GM18520 (cell line): ENCODE results near the gene SOX2.

Source experiments
- ATAC-seq: cut with Tn5 transposase; IDR thresholded peaks from one replicate; pipeline ENCODE4 v1.9.1; 2021; ENCODE audit not compliant: unreplicated experiment

SOX2 gene

DNA sequence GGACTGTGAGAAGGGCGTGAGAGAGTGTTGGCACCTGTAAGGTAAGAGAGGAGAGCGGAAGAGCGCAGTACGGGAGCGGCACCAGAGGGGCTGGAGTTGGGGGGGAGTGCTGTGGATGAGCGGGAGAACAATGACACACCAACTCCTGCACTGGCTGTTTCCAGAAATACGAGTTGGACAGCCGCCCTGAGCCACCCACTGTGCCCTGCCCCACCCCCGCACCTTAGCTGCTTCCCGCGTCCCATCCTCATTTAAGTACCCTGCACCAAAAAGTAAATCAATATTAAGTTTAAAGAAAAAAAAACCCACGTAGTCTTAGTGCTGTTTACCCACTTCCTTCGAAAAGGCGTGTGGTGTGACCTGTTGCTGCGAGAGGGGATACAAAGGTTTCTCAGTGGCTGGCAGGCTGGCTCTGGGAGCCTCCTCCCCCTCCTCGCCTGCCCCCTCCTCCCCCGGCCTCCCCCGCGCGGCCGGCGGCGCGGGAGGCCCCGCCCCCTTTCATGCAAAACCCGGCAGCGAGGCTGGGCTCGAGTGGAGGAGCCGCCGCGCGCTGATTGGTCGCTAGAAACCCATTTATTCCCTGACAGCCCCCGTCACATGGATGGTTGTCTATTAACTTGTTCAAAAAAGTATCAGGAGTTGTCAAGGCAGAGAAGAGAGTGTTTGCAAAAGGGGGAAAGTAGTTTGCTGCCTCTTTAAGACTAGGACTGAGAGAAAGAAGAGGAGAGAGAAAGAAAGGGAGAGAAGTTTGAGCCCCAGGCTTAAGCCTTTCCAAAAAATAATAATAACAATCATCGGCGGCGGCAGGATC lies at the start of gene SOX2:
Gene SOX2 (plus strand): TSS at position 601 of the 811 bp plus-strand sequence. CDS start 436 bp downstream, outside the sequence.
- ATAC-seq, result no peak

DNA sequence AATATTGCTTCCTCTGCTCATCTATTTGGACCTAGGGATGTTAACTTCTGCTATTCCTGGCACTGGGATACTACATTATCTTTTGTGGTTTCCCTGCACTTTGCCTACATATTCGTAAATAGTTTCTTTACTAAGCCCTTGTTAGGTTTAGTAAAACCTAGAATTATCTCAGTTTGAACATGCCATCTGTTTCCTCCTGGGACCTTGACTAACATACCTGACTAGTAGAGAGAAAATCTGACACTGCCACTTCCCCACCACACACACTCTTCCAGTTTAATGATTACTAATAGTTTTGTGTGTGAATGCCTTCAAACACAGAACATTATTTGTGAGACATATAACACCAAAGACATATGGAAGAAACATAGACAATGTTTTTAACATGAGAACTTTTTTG lies 28.2 kb upstream of the SOX2 start:
- no peak for ATAC-seq

DNA sequence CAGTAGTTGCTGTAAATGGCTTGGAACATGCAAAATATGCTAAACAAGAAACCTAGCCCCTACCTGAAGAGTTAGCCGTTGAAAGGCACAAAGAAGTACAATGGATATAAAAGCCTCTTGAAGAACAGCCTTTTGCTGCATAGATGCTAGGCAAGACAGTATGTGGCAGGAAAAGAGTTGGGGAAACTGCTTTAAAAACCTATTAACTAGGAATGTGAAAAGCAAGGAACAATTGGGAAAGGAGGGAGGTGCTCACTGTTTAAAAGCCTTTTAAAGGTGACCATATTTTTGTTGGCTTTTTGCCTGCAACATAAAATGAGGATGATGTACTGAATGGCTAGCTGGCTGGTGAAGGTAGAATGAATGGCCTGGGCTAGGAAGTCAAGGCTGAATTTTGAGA lies 24.5 kb upstream of the SOX2 start:
- no peak for ATAC-seq

DNA sequence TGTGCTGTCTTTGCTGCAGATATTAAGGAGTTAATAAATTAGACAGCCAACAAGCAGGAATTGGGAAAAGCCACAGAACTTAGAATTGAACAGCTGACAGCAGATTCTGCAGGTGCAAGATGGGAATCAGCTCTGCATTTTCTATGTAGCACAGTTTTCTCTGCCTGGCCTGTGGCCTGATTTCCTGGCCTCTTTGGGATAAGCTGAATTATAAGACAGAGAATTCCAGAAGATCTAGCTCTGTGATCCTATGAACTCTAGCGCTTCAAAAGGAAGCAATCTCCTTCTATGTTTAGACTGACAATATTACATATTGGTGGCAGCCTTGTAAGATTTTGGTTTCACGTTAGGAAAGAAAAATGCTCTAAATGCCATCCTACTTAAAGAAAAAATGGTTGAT lies 24.0 kb upstream of the SOX2 start:
- ATAC-seq, result no peak

DNA sequence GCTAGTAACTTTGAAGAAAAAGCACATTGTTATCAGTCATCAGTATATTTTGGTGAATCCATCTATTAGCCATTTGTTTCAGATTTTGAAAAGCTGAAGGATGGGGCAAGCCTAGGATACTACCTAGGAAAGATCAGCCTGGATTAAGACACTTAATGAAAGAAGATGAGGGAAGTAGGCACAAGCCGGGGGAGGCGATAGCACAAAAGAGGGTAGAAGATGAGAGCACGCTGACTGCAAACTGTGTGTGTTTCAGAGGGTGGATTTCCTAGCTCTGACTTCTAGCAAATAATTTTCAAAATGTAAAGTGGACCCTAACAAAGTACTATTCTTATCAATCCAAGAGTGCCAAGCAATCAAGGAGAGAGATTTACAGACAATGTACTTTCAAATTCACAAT lies 22.2 kb upstream of the SOX2 start:
- no peak for ATAC-seq

DNA sequence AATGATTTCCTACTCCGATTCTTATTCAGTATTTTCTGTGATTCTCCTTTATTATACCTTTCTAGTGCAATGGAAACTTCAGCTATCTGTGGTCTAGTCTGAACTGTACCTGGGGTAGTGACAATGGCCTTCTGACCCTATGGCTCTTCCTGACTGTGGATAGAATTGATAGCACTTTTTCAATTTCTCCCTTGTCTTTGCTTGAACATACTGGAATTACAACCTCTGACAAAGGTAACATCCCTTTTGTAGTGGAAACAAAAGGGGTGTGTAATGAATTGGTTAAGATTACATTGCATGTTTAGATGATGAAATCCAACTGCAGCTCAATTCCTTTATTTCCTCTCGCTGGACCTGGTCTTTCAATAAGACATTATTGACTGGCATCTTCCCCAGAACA lies 21.0 kb upstream of the SOX2 start:
- no peak for ATAC-seq

DNA sequence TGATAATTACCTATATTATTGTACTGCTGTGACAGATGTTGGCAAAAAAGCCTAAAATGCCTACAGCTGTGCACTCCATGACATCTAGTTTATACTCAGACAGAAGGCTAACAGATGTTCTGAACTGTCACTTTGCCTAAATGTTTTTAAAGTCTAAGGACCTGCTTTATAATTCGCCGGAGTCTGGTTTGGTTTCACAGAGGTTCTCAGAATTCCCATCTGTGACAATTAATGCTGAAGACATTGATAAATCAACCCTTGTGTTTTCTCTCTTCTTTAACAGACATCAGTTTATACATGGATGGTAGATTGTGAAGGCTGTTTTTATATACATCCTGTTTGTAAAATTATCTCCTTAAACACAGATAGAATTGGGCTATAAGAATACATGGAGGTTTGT lies 19.8 kb upstream of the SOX2 start:
- ATAC-seq, result no peak

DNA sequence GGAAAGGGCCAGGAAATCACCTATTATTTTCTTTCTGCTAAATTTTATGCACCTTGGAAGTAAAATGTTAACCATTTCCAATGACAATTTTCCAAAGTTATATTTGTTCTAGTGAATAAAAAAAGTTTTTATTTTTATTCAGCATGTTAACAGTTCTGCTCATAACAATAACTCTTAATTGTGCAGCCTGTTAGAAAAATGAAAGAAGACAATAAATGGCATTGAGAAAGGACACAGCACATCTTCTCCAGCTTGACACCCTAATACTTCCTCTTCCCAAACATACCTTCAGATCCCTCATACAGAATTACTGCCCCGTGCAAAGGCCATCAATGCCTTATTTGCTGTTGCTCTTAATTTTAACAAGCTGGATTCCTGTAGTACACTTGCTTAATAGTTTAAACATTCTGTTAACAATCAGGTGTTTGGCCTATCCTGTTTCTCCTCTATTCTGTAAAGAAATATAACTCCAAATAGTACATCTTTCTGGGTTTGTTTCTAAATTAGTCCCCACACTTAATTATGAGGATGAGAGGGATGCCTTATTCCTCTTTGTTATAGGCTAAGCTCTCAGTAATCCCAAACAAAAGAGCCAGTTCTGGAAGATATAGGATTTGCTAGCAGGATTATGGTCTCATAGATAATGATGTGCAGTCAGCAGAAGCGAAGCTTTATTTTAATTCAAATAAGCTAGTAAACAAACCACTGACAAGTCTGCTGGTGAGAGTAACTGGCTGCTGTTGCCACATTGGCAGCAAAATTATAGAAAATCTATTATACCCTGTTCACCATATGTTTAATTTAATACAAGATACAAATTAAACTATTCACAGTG lies 19.2 kb upstream of the SOX2 start:
- no peak for ATAC-seq

DNA sequence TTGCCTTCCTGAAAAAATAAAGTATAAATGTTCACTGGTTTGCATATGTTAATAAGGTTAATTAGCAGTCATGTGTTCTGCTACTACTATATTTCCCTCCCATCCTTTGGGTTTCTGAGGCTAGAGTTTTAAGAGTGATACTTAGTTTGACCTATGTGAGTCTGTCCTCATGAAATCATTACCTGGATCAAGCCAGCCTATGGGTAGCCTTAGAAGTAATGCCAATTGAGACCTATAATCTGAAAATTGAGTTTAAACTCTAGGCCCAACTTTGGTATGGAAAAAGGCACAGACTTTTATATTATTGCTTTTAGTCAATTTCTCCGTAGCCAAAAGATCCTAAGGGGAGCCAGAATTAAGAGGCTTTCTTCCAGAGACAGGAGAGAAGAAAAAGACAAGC lies 18.4 kb upstream of the SOX2 start:
- ATAC-seq, result no peak

DNA sequence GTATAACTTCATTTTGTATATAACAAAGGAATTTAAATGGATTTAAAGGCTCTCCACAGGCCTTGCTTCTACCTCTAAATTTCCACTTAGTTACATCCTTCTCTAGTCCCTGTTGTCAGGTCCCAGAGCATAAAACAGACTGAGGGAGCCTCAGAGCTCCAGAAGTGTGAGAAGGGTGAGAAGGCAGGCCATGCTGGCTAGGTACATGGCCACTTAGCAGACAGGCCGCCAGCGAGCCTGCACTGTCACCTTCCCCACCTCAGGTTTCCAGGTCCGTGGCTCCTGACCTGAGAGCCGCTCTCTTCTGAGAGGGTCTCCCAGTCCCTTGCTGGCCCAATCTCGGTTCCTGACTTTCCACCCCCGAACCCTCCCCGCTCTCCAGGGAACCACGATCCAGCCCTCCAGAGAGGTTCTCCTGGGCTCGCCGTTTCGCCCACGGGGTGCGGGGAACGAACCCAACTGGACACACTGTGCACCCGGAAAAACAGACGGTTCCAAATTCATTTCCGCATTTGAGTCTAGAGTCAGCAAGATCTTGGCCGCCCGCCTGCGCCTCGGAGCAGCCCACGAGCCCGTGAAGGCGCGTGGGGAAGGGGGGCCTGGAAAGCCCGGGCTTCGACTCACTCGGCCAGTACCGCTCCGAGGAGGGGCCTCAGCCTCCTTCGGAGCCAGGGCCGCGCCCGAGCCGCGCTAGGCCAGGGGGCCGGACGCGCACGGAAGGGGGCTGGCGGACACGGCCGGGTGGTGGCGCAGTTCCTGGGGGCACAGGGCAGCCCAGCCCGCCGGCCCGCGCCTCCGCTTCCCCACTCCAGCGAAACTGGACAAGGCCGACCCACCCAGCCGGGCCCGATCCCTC lies 16.7 kb upstream of the SOX2 start:
- ATAC-seq, result no peak

DNA sequence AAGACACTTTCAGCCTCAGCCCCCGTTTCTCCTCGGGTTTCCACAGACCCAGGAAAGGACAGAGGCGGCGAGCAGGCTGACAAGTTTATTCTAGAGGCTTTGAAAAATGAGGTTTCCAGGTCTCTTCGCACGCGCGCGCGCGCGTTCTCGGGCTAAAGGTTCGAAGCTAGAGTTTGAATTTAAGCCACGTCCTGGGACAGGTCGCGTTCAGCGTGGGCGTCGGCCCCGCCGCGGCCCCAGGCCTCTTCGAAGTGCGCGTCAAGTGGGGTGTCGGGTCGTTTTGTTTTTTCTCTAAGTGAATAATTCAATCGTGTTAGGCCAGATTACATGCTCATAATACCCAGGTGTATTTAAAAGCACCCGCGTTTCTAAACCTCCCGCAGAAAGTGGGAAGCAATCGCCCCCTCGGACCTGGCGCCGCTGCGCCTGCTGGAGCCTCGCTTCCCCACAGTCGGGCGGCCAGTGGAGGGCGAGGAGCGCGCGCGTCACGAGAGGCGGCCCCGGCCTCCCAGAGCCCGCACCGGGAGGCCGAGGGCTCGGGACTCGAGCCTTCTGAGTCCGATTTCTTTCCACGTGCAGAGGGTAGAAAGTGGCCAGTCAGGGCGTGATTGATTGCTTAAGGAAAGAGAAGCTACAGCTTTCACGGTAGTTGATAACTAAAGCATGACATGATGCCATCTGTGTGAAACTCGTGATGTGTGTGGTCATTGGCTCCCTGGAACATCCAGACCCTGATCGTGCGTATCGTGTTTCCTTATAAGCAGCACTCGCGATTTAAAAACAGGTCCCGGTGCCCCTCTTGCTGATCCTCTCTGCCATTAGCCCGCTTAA lies 15.8 kb upstream of the SOX2 start:
- ATAC-seq, result no peak

DNA sequence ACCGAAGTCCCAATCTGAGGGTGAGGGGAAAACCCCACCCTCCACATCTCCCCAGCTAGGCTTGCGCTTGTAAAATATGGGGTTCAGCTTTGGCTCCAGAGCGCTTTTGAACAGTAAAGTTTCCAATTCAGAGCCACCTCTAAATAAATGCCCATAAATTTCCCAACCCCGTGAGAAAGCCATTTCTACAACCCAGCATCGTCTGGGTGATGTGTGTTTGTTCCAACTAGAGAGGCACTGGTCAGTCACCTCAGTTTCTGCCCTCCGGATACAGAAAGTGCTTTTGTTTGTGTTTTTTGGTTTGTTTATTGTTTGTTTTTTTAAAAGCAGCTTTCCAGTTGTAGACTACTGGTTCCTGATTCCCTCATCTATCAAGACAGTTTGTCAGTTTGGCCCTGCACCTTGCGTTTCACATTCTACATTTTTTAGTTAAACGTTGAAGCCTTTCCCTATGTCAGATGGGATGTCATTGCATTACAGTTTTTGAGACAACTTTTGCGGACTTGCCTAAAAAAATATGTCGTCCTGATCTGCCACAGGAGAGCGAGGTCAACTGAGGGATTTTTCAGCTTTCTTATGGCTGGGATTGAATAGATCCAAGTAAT lies 15.0 kb upstream of the SOX2 start:
- ATAC-seq, result no peak

DNA sequence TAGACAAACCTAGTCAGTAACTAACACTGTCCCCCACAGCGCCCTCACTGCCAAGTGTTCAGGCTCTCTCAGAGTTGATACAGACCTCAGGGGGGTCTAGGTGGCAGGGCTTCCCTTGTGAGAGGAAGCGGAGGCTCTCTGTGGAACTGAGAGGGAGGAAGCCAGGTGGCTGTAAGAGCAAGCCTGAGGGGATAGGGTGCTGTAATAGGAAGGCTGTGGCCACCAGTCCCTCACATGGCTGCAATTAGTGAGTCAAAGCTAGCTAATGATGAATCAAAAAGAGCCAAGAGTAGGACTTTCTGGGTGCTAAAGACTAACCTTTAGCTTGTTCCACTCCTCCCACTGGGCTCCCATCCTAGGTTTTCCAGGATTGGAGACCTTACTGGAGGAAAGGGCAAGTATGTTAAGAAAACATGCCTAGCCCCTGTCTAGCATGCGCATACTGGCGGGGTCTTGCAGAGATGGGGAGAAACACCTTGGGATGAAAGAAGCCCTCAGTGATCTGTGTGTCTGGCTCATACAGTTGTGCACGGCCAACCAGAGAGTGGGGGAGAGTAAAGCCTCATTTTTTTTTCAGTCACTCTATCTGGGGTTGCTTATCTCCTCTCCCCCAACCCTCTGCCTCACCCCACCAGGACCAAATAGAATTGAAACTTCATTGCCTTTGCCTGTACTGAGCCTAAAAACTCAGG lies 13.3 kb upstream of the SOX2 start:
- ATAC-seq, result no peak

DNA sequence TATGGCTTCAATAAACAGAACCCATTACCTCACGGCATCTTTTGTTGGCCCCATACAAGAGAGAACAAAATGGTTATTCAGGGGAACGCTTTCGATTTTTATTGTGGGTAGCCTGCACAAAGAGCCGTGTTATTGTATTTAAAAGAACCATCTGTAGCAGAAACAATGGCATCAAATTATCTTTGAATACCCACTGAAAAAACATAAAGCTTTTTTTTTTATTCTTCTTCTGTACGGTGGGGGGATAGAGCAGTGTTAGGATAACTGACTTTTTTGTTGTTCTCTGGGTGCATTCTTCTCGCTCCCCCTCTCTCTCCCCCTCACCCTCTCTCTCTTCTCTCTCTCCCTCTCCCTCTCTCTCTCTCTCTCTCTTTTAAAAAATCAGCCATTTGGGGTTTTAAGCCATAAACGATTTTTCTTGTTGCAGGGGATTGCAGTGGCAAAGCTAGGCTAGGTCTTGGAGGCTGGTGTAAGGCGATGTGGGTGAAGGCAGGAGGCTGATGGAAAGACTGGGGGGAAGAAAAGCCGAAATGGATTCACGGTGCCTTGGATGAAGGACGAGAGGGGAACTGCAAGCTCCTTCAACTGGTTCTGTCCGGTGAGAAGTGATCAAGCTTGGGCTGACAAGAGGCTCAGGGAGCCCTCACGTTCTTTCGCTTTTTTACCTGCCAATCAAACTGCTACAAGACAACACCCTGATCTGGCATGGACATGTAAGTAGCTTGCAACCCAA lies 12.4 kb upstream of the SOX2 start:
- ATAC-seq, result no peak

DNA sequence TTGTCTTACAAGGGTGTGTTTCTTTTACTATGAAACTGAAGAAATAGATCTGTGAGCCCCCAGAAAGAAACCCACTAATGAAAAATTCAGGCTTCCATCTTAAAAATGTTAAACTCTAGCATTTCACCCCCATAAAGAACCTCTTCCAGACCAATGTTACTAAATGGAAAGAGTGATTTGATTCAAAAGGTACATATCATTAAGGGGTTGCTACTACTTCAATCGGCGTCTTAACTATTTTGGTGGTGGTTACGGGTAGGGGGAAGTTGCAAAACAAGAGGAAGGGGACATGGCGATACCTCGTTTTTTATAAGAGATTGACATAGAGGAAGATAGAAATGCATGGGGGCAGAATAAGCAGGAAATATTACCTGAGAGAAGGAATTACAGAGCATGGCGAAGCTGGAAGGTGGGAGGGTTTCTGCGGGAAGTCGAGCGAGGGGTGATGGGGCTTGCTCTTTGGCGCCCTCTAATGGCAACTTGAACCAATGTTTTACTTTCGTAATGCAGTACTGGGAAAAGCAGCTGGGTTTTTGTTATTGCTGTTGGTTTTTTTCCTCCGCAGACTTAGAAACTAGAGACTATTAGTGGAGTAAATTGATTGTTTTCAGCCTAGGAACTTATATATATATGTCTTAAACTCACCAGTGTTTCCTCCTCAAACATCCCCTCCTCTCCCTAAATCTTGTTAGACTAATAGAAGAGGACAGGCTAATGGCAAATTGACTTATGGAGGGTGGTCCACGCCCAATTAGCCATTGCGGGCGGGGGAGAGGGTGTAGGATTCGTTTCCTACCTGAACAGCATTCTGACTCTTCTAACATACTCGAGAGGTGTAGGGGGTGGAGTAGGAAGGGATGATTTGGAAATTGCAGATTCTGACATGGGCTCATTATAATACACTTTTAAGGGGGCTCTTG lies 11.3 kb upstream of the SOX2 start:
- ATAC-seq, result peak; percentile 52

DNA sequence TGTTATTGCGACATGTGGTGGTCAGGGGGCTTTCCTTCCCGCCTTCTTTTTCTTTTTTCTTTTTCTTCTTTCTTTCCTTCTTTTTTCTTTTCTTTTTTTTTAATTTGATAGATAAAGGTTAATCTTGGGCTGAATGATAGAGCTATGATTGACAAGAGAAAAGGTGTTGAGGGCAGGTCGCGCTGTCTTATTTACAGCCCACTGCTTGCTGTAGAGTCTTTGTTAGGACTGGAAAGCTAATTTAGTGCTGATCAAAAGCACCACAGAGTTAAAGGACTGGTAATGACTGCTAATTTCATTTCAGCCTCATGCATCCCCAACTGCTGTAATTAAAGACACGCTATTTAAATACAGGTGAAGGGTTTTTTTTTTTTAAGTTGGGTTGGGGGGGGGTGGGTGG lies 10.6 kb upstream of the SOX2 start:
- ATAC-seq, result no peak

DNA sequence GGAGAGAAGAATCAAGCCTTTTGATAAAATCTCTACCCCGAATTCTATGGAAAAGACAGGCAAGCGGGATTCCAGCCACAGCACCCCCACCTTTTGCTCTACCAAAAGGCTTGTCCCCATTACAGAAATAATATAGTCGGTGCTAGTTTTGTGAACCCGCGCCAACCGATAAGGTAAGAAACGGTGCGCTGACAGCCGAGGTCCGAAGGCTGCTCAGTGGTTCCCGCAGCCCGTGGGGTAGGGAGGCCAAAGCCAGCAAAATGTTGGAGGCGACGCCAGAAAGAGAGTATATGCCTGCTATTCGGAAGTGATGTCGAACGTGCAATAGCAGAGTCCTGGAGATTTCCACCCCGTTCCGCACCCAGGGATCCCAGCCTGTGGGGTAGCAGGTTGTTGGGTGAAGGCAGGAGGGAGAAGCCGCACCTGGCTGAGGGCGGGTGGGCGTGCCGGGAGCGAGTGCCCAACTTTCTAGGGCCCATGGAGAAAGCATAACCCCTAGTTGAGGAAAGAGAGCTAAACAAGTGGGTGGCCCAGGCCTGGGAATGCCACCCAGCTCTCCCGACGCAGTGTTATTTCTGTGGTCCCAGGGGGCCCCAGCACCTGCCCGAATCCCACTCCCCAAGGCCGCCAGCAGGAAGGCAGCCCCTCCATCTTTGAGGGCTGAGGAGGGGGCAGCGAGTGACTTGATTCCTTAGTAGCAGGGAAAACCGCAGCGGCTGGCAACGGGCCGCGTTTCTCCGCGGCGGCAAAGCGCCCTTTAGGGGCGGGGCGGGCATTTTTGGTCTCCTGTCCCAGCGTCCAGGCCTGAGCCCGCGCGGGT lies 7.9 kb upstream of the SOX2 start:
- no peak for ATAC-seq
